ENCODE data around the gene SMAD5.

SMAD5 gene

DNA sequence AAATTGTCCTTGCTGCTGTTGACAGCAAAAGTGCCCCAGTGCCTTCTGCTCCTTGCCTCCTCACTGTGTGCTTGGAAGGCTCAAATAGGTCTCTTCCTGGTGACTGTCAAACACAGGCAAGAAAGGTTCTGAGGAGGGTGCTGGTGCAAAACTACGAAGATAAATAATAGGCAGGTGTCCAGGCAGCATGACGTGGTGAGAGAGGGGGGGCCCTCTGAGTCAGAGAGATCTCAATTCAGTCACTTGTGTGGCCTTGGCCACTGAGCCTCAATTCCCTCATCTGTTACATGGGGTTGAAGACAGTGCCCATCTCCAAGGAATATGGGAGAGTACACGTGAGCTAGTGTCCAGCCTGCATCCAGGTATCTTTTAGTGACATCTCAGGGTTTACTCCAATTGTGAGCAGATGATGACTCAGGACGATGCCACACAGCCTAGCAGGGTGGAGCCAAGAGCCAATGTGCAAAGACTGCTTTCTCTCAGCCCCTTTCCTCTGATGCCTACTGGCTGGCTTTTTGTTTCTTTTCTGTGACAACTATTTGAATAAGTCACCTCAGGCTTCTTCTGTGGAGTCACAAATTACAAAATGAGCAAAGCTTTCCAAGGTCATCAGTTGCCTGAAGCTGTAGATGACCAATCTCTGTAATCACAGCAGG is 90.1 kb downstream of the SMAD5 start:
- DNase-seq (ENCODE audit: low spot score): no peak

DNA sequence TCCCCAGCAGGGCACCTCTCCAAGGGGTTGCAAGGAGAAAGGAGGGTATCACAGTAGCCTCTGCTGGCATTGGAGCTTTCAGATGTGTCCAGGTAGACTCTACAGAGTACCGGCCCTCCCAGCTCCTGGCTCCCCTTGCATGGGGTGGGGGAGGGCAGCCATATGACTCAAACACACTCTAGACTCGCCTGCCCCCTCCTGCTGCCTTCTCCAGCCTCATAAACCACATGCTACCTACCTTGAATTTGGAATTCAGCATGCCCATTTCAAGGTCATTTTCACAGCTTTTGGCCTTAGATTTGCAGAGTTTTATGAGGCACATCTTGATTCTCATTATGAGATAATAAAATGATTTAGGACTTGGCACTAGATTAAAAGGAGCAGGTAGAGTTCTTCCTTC is 93.2 kb downstream of the SMAD5 start:
- no peak for DNase-seq (ENCODE audit: low spot score)

DNA sequence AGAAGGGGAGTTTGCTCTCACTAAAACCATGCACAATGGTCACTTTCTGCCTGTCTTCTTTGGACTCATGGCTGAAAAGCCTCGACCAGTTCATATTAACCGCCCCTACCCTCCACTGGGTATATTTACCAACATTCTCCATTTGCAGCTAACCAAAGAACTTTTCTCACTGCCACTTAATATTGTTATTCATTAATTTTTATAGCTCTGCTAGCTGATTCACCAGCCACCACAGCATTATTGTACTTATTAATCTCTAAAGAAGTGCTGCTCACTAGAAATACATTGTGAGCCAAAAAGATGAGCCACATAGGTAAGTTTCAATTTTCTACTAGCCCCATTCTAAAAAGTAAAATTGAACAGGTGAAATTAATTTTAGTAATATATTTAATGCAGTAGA is 93.8 kb downstream of the SMAD5 start:
- DNase-seq (ENCODE audit: low spot score): no peak

DNA sequence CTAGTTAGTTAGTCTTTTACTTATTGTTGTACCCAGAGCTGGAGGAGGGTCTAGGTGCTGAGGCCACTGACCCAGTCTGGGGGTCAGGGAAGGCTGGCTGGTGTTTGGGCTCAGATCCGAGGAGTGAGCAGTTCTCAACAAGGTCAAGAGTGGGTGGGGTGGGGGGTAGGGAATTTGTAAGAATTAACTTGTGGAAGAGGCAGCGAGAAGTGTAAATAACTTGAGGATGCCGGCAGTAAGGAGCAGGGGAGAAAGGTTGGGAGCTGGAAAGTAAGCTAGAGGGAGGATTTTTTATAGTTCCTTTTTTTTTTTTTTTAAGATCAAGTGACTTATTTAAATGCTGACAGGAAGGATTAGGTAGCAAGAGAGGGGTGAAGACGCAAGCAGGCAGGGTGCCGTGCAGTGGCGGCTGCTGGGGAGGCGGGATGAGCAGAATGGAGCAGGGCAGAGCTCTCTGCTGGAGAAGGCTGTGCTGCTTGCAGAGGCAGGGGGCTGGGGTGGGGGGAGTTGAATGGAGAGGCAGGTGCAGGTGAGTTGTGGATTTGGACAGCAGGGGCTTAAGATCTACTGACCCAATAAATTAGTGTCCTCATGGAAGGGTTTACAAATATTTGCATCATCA is 95.6 kb downstream of the SMAD5 start:
- no peak for DNase-seq (ENCODE audit: low spot score)

DNA sequence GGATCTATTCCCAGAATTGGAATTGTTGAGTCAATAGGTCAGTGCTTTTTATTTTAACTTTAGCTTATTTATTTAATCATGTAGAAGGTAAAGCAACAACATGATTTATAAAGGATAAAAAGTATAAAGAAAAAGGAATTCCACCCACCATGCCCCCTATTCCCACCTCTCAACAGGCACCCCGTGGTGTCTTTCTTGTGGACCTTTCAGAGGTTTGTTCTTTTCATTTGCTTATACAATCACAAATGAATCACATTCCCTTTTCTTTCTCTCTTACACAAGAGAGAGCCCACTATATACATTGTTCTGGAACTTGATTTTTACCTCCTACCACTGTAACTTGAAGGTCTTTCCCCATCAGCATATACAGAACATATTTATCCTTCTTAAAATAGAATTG is 97.5 kb downstream of the SMAD5 start:
- DNase-seq (ENCODE audit: low spot score): no peak

DNA sequence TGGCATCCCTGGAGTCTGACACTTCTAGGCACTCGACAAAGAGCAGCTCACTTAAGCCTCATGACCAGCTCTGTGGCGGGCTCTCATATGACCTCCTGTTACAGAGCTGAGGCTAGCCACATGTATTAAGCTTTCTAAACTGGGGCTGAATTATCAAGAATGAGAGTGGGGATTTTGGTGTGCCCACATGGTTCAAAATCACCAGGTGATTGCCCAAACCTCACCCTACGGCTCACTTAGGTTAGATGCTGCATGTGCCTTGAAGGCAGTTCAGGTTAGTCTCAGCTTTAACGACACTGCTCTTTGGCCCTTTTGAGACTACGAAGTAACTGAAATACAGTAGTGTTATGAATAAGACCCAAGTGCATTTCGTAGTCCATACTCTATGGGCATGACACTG is 99.7 kb downstream of the SMAD5 start:
- DNase-seq (ENCODE audit: low spot score): no peak

Measured in GM03348 (cell line).